ENCODE data around the gene OPN4.
"Not testable (repeated sequence)": the region's sequence is repeated elsewhere in the genome, so short reads cannot be mapped to it uniquely, and the experiment has no call there.

The OPN4 gene

GRCh38 chr10:86654411-86655172, at the start of gene OPN4:
Gene OPN4 (plus strand): TSS chr10:86654547. CDS start chr10:86654784, 237 bp downstream.
- DNase-seq (ENCODE audit: low read depth) = peak; percentile 18

- DNase-seq (ENCODE audit: low read depth) = no peak
Measured at GRCh38 chr10:86607674-86608073, 46.7 kb upstream of the OPN4 start.

GRCh38 chr10:86609920-86610319, 44.4 kb upstream of the OPN4 start:
- no peak for DNase-seq (ENCODE audit: low read depth)

GRCh38 chr10:86611386-86611785, 43.0 kb upstream of the OPN4 start:
- no peak for DNase-seq (ENCODE audit: low read depth)

GRCh38 chr10:86613096-86613495, 41.3 kb upstream of the OPN4 start:
- DNase-seq (ENCODE audit: low read depth) = no peak

GRCh38 chr10:86613905-86614304, 40.4 kb upstream of the OPN4 start:
- DNase-seq (ENCODE audit: low read depth) = no peak

GRCh38 chr10:86614853-86615252, 39.5 kb upstream of the OPN4 start:
- no peak for DNase-seq (ENCODE audit: low read depth)

GRCh38 chr10:86617278-86617677, 37.1 kb upstream of the OPN4 start:
- not testable (repeated sequence) for DNase-seq (ENCODE audit: low read depth)

- DNase-seq (ENCODE audit: low read depth) = no peak
Measured at GRCh38 chr10:86628311-86628710, 26.0 kb upstream of the OPN4 start.

- no peak for DNase-seq (ENCODE audit: low read depth)
Measured at GRCh38 chr10:86630079-86630478, 24.3 kb upstream of the OPN4 start.

GRCh38 chr10:86632009-86632800, 22.1 kb upstream of the OPN4 start:
- no peak for DNase-seq (ENCODE audit: low read depth)

- no peak for DNase-seq (ENCODE audit: low read depth)
Measured at GRCh38 chr10:86632951-86633350, 21.4 kb upstream of the OPN4 start.

- peak; percentile 60 for DNase-seq (ENCODE audit: low read depth)
Measured at GRCh38 chr10:86635402-86635801, 18.9 kb upstream of the OPN4 start.

- no peak for DNase-seq (ENCODE audit: low read depth)
Measured at GRCh38 chr10:86636311-86636710, 18.0 kb upstream of the OPN4 start.

- DNase-seq (ENCODE audit: low read depth) = no peak
Measured at GRCh38 chr10:86642021-86642420, 12.3 kb upstream of the OPN4 start.

GRCh38 chr10:86642499-86642898, 11.8 kb upstream of the OPN4 start:
- DNase-seq (ENCODE audit: low read depth) = no peak

GRCh38 chr10:86644152-86644793, 10.1 kb upstream of the OPN4 start:
- no peak for DNase-seq (ENCODE audit: low read depth)

GRCh38 chr10:86644794-86645445, 9.4 kb upstream of the OPN4 start:
- DNase-seq (ENCODE audit: low read depth) = no peak

GRCh38 chr10:86645621-86646165, 8.7 kb upstream of the OPN4 start:
- DNase-seq (ENCODE audit: low read depth) = not testable (repeated sequence)

GRCh38 chr10:86646532-86646931, 7.8 kb upstream of the OPN4 start:
- DNase-seq (ENCODE audit: low read depth) = no peak

- no peak for DNase-seq (ENCODE audit: low read depth)
Measured at GRCh38 chr10:86646933-86647332, 7.4 kb upstream of the OPN4 start.

Data from non-pigmented ciliary epithelial cell (primary cell).